Adipocyte (in vitro differentiated cells): Measurements from ENCODE around the gene PRMT7.

ENCODE experiments used
- DNase-seq: peaks from one replicate; pipeline ENCODE4 v3.0.0-alpha.2; 2015; ENCODE audit warnings: low read depth
- H3K27me3 ChIP-seq: replicated peaks from 2 replicates; pipeline ENCODE4 v1.7.0; 2013; ENCODE audit warnings: mild to moderate bottlenecking, low read length, moderate library complexity; ENCODE audit not compliant: control insufficient read depth, insufficient read depth
- H3K36me3 ChIP-seq: 2 replicates; pipeline ENCODE4 v1.7.0; 2013; ENCODE audit warnings: low read length, mild to moderate bottlenecking, moderate library complexity; ENCODE audit not compliant: control insufficient read depth, insufficient read depth, severe bottlenecking
- H3K4me1 ChIP-seq: 2 replicates; pipeline ENCODE4 v1.7.0; 2013; ENCODE audit warnings: mild to moderate bottlenecking, low read length, moderate library complexity; ENCODE audit not compliant: control insufficient read depth, insufficient read depth
- H3K4me3 ChIP-seq: 2 replicates; pipeline ENCODE4 v1.7.0; 2013; ENCODE audit warnings: mild to moderate bottlenecking, low read length, moderate library complexity
- H3K9ac ChIP-seq: 2 replicates; pipeline ENCODE4 v1.7.0; 2013; ENCODE audit warnings: mild to moderate bottlenecking, low read length, moderate library complexity
- H3K9me3 ChIP-seq: 2 replicates; pipeline ENCODE4 v1.7.0; 2013; ENCODE audit warnings: mild to moderate bottlenecking, low read length, moderate library complexity; ENCODE audit not compliant: control insufficient read depth

PRMT7 gene

GRCh38 chr16:68342620-68343019 lies 31.8 kb downstream of the PRMT7 start:
- Histone ChIP-seq H3K9ac (no peak overlapping the region), H3K4me1 (peaks cover 11% of the 10 kb centered on the region), H3K27me3 (no peaks in the 10 kb centered on the region), H3K4me3 (no peak overlapping the region), H3K9me3 (no peaks in the 10 kb centered on the region), H3K36me3 (peaks cover 77% of the 10 kb centered on the region)
- DNase-seq, result no peak

- DNase-seq, result no peak
- peaks cover 77% of the 10 kb centered on the region for H3K36me3 ChIP-seq
Measured at GRCh38 chr16:68343137-68343536, 32.3 kb downstream of the PRMT7 start.

GRCh38 chr16:68344252-68344651 lies 33.4 kb downstream of the PRMT7 start:
- peaks cover 11% of the 10 kb centered on the region for H3K4me1 ChIP-seq
- no peak overlapping the region for H3K9ac ChIP-seq
- no peaks in the 10 kb centered on the region for H3K27me3 ChIP-seq
- H3K9me3 ChIP-seq, result no peaks in the 10 kb centered on the region
- DNase-seq, result no peak
- H3K4me3 ChIP-seq, result no peak overlapping the region
- H3K36me3 ChIP-seq, result peaks cover 77% of the 10 kb centered on the region

More at GRCh38 chr16:68343137-68343536, 32.3 kb downstream of the PRMT7 start:
- no peak overlapping the region for H3K9ac ChIP-seq
- no peaks in the 10 kb centered on the region for H3K27me3 ChIP-seq
- H3K4me3 ChIP-seq, result no peak overlapping the region
- peaks cover 11% of the 10 kb centered on the region for H3K4me1 ChIP-seq
- no peaks in the 10 kb centered on the region for H3K9me3 ChIP-seq

GRCh38 chr16:68345351-68345810 lies 34.6 kb downstream of the PRMT7 start:
- Histone ChIP-seq H3K36me3 (peaks cover 77% of the 10 kb centered on the region), H3K9me3 (no peaks in the 10 kb centered on the region), H3K4me1 (peaks cover 11% of the 10 kb centered on the region), H3K27me3 (no peaks in the 10 kb centered on the region), H3K9ac (no peak overlapping the region), H3K4me3 (no peak overlapping the region)
- no peak for DNase-seq

GRCh38 chr16:68345958-68346635 lies 35.3 kb downstream of the PRMT7 start:
- H3K9me3 ChIP-seq, result no peaks in the 10 kb centered on the region
- peaks cover 75% of the 10 kb centered on the region for H3K36me3 ChIP-seq
- H3K4me3 ChIP-seq, result no peak overlapping the region
- H3K9ac ChIP-seq, result no peak overlapping the region
- no peaks in the 10 kb centered on the region for H3K27me3 ChIP-seq
- H3K4me1 ChIP-seq, result peaks cover 11% of the 10 kb centered on the region
- DNase-seq, result no peak

GRCh38 chr16:68346892-68347480 lies 36.2 kb downstream of the PRMT7 start:
- Histone ChIP-seq H3K9me3 (no peaks in the 10 kb centered on the region), H3K36me3 (peaks cover 76% of the 10 kb centered on the region), H3K4me3 (no peak overlapping the region), H3K4me1 (peaks cover 11% of the 10 kb centered on the region), H3K27me3 (no peaks in the 10 kb centered on the region), H3K9ac (no peak overlapping the region)
- DNase-seq, result no peak

GRCh38 chr16:68347605-68348004 lies 36.8 kb downstream of the PRMT7 start:
- Histone ChIP-seq H3K9me3 (no peaks in the 10 kb centered on the region), H3K27me3 (no peaks in the 10 kb centered on the region), H3K4me3 (no peak overlapping the region), H3K36me3 (peaks cover 77% of the 10 kb centered on the region), H3K4me1 (peaks cover 11% of the 10 kb centered on the region), H3K9ac (no peak overlapping the region)
- no peak for DNase-seq

GRCh38 chr16:68348639-68349445 lies 38.0 kb downstream of the PRMT7 start:
- Histone ChIP-seq H3K9ac (no peak overlapping the region), H3K27me3 (no peaks in the 10 kb centered on the region), H3K4me3 (no peak overlapping the region), H3K36me3 (peaks cover 80% of the 10 kb centered on the region), H3K9me3 (no peaks in the 10 kb centered on the region), H3K4me1 (peaks cover 11% of the 10 kb centered on the region)
- no peak for DNase-seq

GRCh38 chr16:68349838-68350410 lies 39.1 kb downstream of the PRMT7 start:
- DNase-seq, result no peak
- Histone ChIP-seq H3K27me3 (no peaks in the 10 kb centered on the region), H3K9me3 (no peaks in the 10 kb centered on the region), H3K36me3 (peaks cover 90% of the 10 kb centered on the region), H3K4me3 (no peak overlapping the region), H3K4me1 (peaks cover 8% of the 10 kb centered on the region), H3K9ac (no peak overlapping the region)

GRCh38 chr16:68350813-68351350 lies 40.1 kb downstream of the PRMT7 start:
- Histone ChIP-seq H3K36me3 (peaks cover 92% of the 10 kb centered on the region), H3K27me3 (no peaks in the 10 kb centered on the region), H3K4me1 (no peaks in the 10 kb centered on the region), H3K9me3 (no peaks in the 10 kb centered on the region), H3K9ac (no peak overlapping the region), H3K4me3 (no peak overlapping the region)
- no peak for DNase-seq

GRCh38 chr16:68351463-68351862 lies 40.6 kb downstream of the PRMT7 start:
- Histone ChIP-seq H3K36me3 (peaks cover 92% of the 10 kb centered on the region), H3K27me3 (no peaks in the 10 kb centered on the region), H3K4me1 (no peaks in the 10 kb centered on the region), H3K9me3 (no peaks in the 10 kb centered on the region), H3K4me3 (no peak overlapping the region), H3K9ac (no peak overlapping the region)
- DNase-seq, result no peak
